ENCODE data around the gene AUTS2.

AUTS2 gene

GRCh38 chr7:69588773-69589172, 9.5 kb upstream of the AUTS2 start (continued):
- TF ChIP-seq ZNF292 (tag by site-specific recombination; IDR thresholded peaks at IDR 0.05; ENCODE audit: borderline replicate concordance, low read depth) (no peak), ZNF530 (tag by site-specific recombination; IDR thresholded peaks at IDR 0.05; ENCODE audit: low read depth) (no peak), ZNF792 (tag by site-specific recombination; IDR thresholded peaks at IDR 0.05) (0 out of 2 replicates have a peak, but pooled peaks have one; percentile 53), ZNF280C (tag by site-specific recombination; IDR thresholded peaks at IDR 0.05) (no peak), ZBTB11 (tag by site-specific recombination; conservative IDR thresholded peaks at IDR 0.05; ENCODE audit: low read depth) (no peak), ZNF548 (tag by site-specific recombination; IDR thresholded peaks at IDR 0.05) (no peak), PRDM6 (tag by site-specific recombination; IDR thresholded peaks at IDR 0.05) (peak; percentile 97), ZNF121 (tag by site-specific recombination; IDR thresholded peaks at IDR 0.05) (no peak), MEIS1 (CRISPR knock-in tag; IDR thresholded peaks at IDR 0.05; ENCODE audit: borderline replicate concordance) (no peak), ZNF146 (tag by site-specific recombination; IDR thresholded peaks at IDR 0.05) (peak; percentile 21; the same call in 1 of the 2 replicates), ZNF394 (tag by site-specific recombination; IDR thresholded peaks at IDR 0.05; ENCODE audit: borderline replicate concordance) (no peak), ZNF660 (tag by site-specific recombination; IDR thresholded peaks at IDR 0.05) (0 out of 2 replicates have a peak, but pooled peaks have one; percentile 45), ZNF791 (tag by site-specific recombination; IDR thresholded peaks at IDR 0.05) (no peak), ZNF26 (tag by site-specific recombination; IDR thresholded peaks at IDR 0.05) (no peak), ZSCAN16 (tag by site-specific recombination; IDR thresholded peaks at IDR 0.05) (no peak), ZNF398 (tag by site-specific recombination; IDR thresholded peaks at IDR 0.05) (no peak), ZNF335 (tag by site-specific recombination; conservative IDR thresholded peaks at IDR 0.05) (peak; percentile 42; the same call in 1 of the 2 replicates), ZNF473 (tag by site-specific recombination; IDR thresholded peaks at IDR 0.05) (no peak), PBX3 (CRISPR knock-in tag; IDR thresholded peaks at IDR 0.05) (no peak), AEBP2 (tag by site-specific recombination; IDR thresholded peaks at IDR 0.05; ENCODE audit: borderline replicate concordance) (no peak), ZNF776 (tag by site-specific recombination; IDR thresholded peaks at IDR 0.05; ENCODE audit: borderline replicate concordance) (no peak), ZNF596 (tag by site-specific recombination; IDR thresholded peaks at IDR 0.05) (no peak), ZNF510 (tag by site-specific recombination; IDR thresholded peaks at IDR 0.05; ENCODE audit: insufficient replicate concordance) (no peak), ZNF645 (tag by site-specific recombination; IDR thresholded peaks at IDR 0.05) (no peak), ZNF175 (tag by site-specific recombination; IDR thresholded peaks at IDR 0.05) (no peak)
